Activated CD8-positive, alpha-beta memory T cell treated with anti-CD3 and anti-CD28 coated beads for 24 hours (primary cell): ENCODE measurements around the gene TOP2B.

Experiments
- DNase-seq: peaks from one replicate; pipeline ENCODE4 v3.0.0-alpha.2; 2020

TOP2B gene

GRCh38 chr3:25610779-25611178 lies 53.9 kb downstream of the TOP2B start:
- no peak for DNase-seq

- no peak for DNase-seq
Observed at GRCh38 chr3:25610167-25610566, 54.5 kb downstream of the TOP2B start.

GRCh38 chr3:25604107-25604805 lies 60.5 kb downstream of the TOP2B start:
- DNase-seq: no peak

- no peak for DNase-seq
Observed at GRCh38 chr3:25603703-25604102, 61.0 kb downstream of the TOP2B start.

GRCh38 chr3:25597535-25598101 lies 67.1 kb downstream of the TOP2B start:
- no peak for DNase-seq

GRCh38 chr3:25594007-25594502 lies 70.7 kb downstream of the TOP2B start:
- DNase-seq: no peak

- DNase-seq: no peak
Observed at GRCh38 chr3:25593001-25593400, 71.7 kb downstream of the TOP2B start.

- DNase-seq: no peak
Observed at GRCh38 chr3:25592510-25592968, 72.2 kb downstream of the TOP2B start.

GRCh38 chr3:25589783-25590258 lies 74.9 kb downstream of the TOP2B start:
- DNase-seq: no peak

- no peak for DNase-seq
Observed at GRCh38 chr3:25589104-25589782, 75.5 kb downstream of the TOP2B start.

GRCh38 chr3:25588441-25589103 lies 76.1 kb downstream of the TOP2B start:
- no peak for DNase-seq

- no peak for DNase-seq
Observed at GRCh38 chr3:25587975-25588374, 76.7 kb downstream of the TOP2B start.

- DNase-seq: no peak
Observed at GRCh38 chr3:25587526-25587925, 77.2 kb downstream of the TOP2B start.

GRCh38 chr3:25587094-25587493 lies 77.6 kb downstream of the TOP2B start:
- DNase-seq: no peak

- no peak for DNase-seq
Observed at GRCh38 chr3:25586553-25586952, 78.2 kb downstream of the TOP2B start.

- no peak for DNase-seq
Observed at GRCh38 chr3:25586167-25586505, 78.6 kb downstream of the TOP2B start.

GRCh38 chr3:25585361-25586166 lies 79.1 kb downstream of the TOP2B start:
- DNase-seq: no peak

GRCh38 chr3:25584011-25584789 lies 80.5 kb downstream of the TOP2B start:
- DNase-seq: no peak

- no peak for DNase-seq
Observed at GRCh38 chr3:25583343-25583742, 81.4 kb downstream of the TOP2B start.

GRCh38 chr3:25582242-25582641 lies 82.5 kb downstream of the TOP2B start:
- DNase-seq: no peak

GRCh38 chr3:25581823-25582222 lies 82.9 kb downstream of the TOP2B start:
- DNase-seq: no peak

- no peak for DNase-seq
Observed at GRCh38 chr3:25581335-25581734, 83.4 kb downstream of the TOP2B start.
